Cardiac fibroblast (primary cell): Measurements from ENCODE around the gene SEC16B.
A peak's percentile ranks its signal among the peaks of the same experiment; 100 is the strongest.

ENCODE experiments used
- DNase-seq, 2 donors: peaks; one replicate each; pipeline versions ENCODE4 v3.0.0 to v3.0.0-alpha.2; 2010; ENCODE audit warnings: low read depth in 2 of 2
- H3K4me3 ChIP-seq, 2 donors: replicated peaks in 1 of 2; 1 replicate in 1 of 2; 2 replicates in 1 of 2; pipeline ENCODE4 v1.5.1; 2011; ENCODE audit warnings: low read depth in 2 of 2, low read length in 2 of 2, mild to moderate bottlenecking in 2 of 2, moderate library complexity in 1 of 2
- CTCF ChIP-seq: IDR thresholded peaks from one replicate; pipeline ENCODE4 v1.5.1; 2011; ENCODE audit warnings: low read depth, mild to moderate bottlenecking, low read length, inconsistent platforms

The SEC16B gene

GRCh38 chr1:177945943-177946650, 23.8 kb downstream of the SEC16B start:
- peak; percentile 84 for TF ChIP-seq CTCF
- H3K4me3 ChIP-seq = no peak overlapping the region
- DNase-seq = peak; percentile 72 to 76

- no peak overlapping the region for H3K4me3 ChIP-seq
- no peak for TF ChIP-seq CTCF
- DNase-seq = peak in 1 of 2 donors; percentile 41
These were observed 25.6 kb downstream of the SEC16B start for GRCh38 chr1:177944016-177944949.

- H3K4me3 ChIP-seq = no peak overlapping the region
- DNase-seq = no peak
- TF ChIP-seq CTCF = no peak
These were observed 27.9 kb downstream of the SEC16B start for GRCh38 chr1:177941976-177942375.

- no peak for TF ChIP-seq CTCF
- H3K4me3 ChIP-seq = no peak overlapping the region
- no peak for DNase-seq
These were observed 29.2 kb downstream of the SEC16B start for GRCh38 chr1:177940682-177941081.

GRCh38 chr1:177937931-177938330, 31.9 kb downstream of the SEC16B start:
- no peak overlapping the region for H3K4me3 ChIP-seq
- peak; percentile 55 to 69 for DNase-seq
- TF ChIP-seq CTCF = no peak

GRCh38 chr1:177937174-177937770, 32.6 kb downstream of the SEC16B start:
- no peak for TF ChIP-seq CTCF
- no peak for DNase-seq
- no peak overlapping the region for H3K4me3 ChIP-seq
